WI38 (cell line): ENCODE measurements around the gene ACOT9.
A peak's percentile ranks its signal among the peaks of the same experiment; 100 is the strongest.
"Not testable (repeated sequence)": the region's sequence is repeated elsewhere in the genome, so short reads cannot be mapped to it uniquely, and the experiment has no call there.

Experiments
- H3K4me3 ChIP-seq: 2 replicates; pipeline ENCODE4 v1.5.1; 2011; ENCODE audit warnings: low read depth, mild to moderate bottlenecking, control low read depth, low read length
- TF ChIP-seq, protein P1 (sequence below): IDR thresholded peaks from 2 replicates; pipeline ENCODE4 v1.5.1; 2012; ENCODE audit warnings: low read depth, mild to moderate bottlenecking, control low read depth, low read length

The ACOT9 gene

DNA sequence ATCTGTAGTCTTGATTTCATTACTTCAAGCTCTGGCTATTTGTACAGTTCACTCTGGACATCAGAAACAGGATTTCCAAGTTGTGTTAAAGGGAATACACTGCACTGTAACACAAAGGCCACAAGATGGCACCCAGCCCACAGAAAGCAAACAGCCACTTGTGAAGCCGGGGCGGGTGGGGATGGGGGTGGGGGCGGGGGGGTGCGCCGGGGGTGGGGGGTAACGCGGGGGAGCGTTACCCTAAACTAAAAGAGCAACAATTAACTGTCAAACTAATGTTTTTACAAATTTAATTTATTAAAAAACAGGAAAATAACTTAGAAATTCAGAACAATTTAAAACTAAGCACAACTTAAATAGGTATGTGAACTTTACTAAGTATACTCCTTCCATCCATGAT, 48.5 kb downstream of the ACOT9 start:
- TF ChIP-seq, protein P1, sequence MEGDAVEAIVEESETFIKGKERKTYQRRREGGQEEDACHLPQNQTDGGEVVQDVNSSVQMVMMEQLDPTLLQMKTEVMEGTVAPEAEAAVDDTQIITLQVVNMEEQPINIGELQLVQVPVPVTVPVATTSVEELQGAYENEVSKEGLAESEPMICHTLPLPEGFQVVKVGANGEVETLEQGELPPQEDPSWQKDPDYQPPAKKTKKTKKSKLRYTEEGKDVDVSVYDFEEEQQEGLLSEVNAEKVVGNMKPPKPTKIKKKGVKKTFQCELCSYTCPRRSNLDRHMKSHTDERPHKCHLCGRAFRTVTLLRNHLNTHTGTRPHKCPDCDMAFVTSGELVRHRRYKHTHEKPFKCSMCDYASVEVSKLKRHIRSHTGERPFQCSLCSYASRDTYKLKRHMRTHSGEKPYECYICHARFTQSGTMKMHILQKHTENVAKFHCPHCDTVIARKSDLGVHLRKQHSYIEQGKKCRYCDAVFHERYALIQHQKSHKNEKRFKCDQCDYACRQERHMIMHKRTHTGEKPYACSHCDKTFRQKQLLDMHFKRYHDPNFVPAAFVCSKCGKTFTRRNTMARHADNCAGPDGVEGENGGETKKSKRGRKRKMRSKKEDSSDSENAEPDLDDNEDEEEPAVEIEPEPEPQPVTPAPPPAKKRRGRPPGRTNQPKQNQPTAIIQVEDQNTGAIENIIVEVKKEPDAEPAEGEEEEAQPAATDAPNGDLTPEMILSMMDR, result peak; percentile 31; the same call in 1 of the 2 replicates
- no peak overlapping the region for H3K4me3 ChIP-seq

DNA sequence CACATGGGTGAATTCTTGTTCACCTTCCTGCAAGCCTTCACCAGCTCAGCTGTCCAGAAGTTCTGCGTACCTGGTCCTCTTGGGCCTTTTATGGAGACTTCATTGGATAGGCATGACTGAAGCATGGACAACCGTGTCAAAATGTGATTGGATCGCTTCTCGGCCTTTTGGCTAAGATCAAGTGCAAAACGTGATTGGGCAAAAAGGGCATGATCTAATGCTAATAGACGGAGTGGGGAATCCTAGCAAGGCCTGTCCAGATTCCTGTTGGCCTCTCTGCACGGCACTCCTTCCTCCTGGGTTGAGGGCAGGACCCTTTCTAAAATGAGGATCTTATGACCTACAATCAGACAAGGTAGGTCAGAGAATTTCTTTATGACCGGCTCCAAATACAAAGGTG, 50.9 kb downstream of the ACOT9 start:
- TF ChIP-seq, protein P1, result no peak
- no peak overlapping the region for H3K4me3 ChIP-seq

DNA sequence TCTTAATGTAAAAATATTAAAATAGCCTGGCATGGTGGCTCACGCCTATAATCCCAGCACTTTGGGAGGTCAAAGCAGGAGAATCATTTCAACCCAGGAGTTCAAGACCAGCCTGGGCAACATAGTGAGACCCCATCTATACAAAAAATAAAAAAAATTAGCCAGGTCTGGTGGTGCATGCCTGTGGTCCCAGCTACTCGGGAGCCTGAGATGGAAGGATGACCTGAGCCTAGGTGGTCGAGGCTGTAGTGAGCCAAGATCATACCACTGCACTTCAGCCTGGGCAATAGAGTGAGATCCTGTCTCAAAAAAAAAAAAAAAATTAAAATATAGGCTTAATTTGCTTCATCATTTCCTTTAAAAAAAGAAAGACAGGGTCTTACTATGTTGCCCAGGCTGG, 66.6 kb downstream of the ACOT9 start:
- H3K4me3 ChIP-seq, result not testable (repeated sequence)

DNA sequence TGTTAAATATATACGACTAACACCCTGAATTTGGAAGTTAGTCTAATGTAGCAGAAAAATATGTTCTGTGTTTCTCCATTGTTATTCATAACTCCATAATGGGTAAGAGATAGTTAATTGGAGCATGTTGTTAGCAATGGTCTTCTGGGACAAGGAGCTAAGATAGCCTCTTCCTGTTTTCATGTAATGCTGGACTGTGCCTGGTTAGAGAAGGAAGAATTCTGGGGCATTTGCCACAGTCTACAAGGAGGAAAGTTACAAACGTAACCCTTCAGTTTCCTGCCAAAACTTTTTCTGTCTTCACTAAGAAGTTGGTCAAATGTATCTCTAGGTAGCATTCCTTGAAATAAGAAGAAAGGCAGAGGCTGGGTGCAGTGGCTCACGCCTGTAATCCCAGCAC, 70.0 kb downstream of the ACOT9 start:
- TF ChIP-seq, protein P1, result no peak
- no peak overlapping the region for H3K4me3 ChIP-seq

DNA sequence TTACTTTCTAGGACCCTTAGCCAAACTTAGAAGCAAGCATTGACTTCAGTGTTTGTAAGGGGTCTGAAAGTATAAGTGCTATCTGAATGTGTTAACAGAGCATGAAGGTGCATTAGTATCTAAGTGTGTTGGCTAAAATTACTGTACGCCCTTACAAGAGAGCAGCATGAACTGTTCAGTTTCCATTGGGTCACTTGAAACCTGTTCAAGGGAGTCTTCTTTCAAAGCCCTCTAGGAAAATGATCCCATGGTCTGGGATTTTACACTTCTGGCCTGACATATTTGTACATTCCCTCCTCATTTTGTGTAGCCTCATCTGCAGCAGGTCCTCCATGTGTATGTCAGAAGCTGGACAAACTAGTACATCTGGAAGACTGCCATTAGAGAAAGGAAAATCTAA, 72.5 kb downstream of the ACOT9 start:
- TF ChIP-seq, protein P1, result no peak

DNA sequence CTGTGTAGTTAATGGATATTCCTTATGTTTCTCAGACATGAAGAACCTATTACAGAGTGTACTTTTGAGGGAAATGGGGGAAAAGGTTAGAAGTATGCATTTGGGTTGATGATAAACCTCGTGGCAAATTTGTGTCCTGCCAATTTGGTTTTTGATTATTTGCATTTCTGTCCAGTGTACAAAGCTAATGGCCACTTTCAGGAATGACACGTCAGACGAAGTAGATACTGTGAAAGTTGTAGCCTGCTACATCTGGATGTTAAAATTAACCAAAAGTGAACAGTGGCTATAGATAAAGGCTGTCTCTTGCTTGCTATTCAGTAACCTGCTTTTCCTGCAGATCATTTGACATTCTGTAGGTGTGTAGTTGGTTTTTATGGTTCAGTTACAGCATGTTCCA, 74.7 kb downstream of the ACOT9 start:
- peak overlapping the region; percentile 66 for H3K4me3 ChIP-seq
- TF ChIP-seq, protein P1, result no peak

More for the DNA sequence above, 72.5 kb downstream of the ACOT9 start:
- no peak overlapping the region for H3K4me3 ChIP-seq

DNA sequence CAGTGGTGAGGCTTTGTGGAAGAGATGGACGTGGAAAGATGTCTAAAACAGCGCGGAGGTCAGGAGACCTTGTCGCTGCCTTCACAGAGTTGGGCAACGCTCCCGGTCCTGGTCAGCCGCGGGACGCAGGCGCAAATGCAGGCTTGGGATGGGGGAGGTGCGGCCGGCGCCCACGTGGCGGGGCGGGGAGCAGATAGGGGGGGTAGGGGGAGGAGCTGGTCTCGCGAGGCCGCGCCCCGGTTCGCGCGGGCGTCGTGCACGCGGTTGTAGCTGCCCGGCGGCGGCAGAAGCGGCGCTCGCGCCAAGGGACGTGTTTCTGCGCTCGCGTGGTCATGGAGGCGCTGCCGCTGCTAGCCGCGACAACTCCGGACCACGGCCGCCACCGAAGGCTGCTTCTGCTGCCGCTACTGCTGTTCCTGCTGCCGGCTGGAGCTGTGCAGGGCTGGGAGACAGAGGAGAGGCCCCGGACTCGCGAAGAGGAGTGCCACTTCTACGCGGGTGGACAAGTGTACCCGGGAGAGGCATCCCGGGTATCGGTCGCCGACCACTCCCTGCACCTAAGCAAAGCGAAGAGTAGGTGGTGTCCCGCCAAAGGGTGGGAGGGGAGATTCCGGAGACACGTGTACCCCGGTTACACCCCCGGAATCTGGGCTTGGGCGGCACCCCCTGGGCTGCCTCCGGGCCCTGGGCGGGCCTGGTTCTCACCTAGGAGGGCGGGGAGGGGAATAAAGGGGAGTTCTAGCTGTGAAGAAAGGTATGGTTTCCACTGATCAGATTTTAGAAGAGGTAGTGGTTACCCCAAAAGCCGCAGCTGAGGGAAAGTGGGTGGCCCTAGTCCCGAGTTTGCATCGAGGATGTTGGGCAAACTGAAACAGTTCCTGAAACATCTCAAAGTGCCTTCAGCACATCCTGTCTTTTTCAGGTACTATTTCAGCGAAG, 75.6 kb downstream of the ACOT9 start, which contains the start of gene PRDX4:
Gene PRDX4, plus strand, starts transcription at position 255 of the 939 bp plus-strand sequence. Its CDS starts 78 bp downstream, at position 333.
- TF ChIP-seq, protein P1, result no peak
- H3K4me3 ChIP-seq, result peak within 1 kb of the TSS; percentile 66
